NCI-H1105 (cell line): ENCODE measurements around the gene ECPAS.
"Not testable (repeated sequence)": the region's sequence is repeated elsewhere in the genome, so short reads cannot be mapped to it uniquely, and the experiment has no call there.

ENCODE experiments used
- DNase-seq: peaks from one replicate; lab custom pipeline; 2025; lab: John Stamatoyannopoulos, UW

The ECPAS gene

DNA sequence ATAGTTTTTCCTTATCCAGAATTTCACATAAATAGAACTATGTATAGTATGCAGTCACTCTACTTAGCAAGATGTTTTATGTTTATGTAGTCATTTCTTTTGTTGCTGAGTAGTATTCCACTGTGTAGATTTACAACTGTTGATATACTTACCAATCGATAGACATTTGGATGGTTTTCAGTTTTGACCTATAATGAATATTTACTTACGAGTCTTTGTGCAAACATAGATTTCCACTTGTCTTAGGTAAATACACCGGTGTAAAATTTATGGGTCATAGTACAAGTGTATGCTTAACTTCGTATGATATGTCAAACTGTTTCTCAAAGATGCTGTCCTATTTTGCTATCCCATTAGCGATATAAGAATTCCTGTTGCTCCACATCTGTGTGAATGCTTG lies 134.4 kb downstream of the ECPAS start:
- no peak for DNase-seq

DNA sequence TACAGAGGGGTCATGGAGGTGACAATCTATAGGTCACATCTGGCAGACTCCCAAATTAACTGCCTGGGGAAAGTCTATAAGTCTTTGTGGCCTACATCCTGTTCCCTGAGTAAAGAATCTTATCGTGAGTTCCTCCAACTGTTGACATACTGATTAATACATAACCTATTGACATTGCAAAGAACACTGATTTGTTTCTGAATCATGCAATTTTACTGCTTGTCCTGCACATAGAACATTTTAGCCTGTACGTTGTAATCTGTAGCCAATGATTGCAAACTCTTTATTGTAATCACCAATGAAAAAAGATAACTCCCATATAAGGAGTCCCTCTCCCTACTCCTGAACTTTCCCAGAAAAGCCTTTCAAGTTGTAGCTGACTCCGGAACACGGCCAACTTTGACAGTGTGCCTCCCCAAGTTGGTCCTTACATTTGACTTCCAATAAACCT lies 135.3 kb downstream of the ECPAS start:
- DNase-seq = no peak

DNA sequence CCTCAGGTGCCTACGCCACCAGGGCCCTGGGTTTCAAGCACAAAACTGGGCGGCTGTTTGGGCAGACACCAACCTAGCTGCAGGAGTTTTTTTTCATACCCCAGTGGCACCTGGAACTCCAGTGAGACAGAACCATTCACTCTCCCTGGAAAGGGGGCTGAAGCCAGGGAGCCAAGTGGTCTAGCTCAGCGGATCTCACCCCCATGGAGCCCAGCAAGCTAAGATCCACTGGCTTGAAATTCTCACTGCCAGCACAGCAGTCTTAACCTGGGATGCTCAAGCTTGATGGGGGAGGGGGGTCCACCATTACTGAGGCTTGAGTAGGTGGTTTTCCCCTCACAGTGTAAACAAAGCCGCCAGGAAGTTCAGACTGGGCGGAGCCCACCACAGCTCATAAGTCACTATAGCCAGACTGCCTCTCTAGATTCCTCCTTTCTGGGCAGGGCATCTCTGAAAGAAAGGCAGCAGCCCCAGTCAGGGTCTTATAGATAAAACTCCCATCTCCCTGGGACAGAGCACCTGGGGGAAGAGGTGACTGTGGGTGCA lies 149.8 kb downstream of the ECPAS start:
- not testable (repeated sequence) for DNase-seq

DNA sequence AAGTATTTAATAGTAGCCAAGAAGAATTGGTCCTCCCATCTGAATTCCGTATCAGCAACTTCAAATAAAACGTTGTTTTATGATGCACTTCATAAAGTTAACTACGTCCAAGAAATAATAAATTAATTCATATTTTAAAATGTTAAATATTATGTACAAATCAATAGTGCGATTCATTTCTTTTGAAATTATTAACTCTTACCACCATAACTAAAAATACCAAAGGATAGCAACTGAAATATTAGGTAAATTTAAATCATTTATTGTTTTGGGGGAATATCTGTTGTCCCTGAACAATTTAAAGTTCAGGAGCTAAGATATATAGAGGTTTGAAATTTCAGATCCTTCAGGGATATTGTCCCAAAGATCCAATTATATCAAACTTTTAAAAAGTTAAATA lies 154.1 kb downstream of the ECPAS start, which contains the start of gene OR2K2:
OR2K2 (minus strand) TSS at position 101 of the 400 bp plus-strand sequence. CDS start 1,791 bp downstream, outside the sequence.
- no peak for DNase-seq

DNA sequence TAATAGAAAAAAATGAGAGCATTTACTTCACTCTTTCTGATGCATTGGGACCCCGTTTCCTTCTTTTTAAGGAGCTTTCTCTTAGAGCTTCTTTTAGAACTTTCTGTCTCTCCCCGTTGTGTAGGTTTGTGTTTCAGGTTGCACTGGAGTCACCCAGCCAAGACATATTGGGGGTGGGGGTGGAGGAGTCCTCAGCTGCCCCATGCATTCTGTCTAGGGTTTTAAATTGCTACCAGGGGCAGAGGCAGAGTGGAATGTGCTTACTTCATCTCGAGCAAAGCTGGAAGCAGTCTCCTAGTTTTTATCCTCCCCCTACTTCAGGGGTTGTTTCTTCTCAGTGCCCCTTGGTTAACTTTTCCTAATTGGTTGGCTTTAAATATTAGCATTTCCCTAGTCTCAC lies 163.6 kb downstream of the ECPAS start:
- DNase-seq = no peak

DNA sequence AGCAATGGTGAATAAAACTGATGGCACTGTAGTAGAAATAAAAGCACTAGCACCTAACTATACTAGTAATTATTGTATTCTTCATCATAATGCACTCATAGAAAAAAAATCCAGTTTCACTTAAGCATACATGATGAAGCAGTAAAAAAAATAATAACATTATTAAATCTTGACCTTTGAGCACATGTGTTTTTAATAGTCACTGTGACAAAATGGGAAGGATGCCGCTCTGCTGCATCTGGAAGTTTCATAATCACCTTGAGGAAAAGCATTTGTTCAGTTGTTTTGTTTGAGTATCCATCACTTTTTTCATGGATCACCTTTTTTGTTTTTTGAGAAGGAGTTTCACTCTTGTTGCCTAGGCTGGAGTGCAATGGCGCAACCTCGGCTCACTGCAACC lies 167.4 kb downstream of the ECPAS start:
- DNase-seq = no peak
